ENCODE results near the gene RBL1.
"Not testable (repeated sequence)": the region's sequence is repeated elsewhere in the genome, so short reads cannot be mapped to it uniquely, and the experiment has no call there.

Gene RBL1

GRCh38 chr20:37075932-37076685 lies 19.7 kb downstream of the RBL1 start:
- DNase-seq, result no peak

GRCh38 chr20:37072293-37073196 lies 23.3 kb downstream of the RBL1 start:
- DNase-seq, result no peak

GRCh38 chr20:37071481-37071911 lies 24.3 kb downstream of the RBL1 start:
- no peak for DNase-seq

GRCh38 chr20:37069563-37069962 lies 26.2 kb downstream of the RBL1 start:
- not testable (repeated sequence) for DNase-seq

GRCh38 chr20:37066168-37066567 lies 29.6 kb downstream of the RBL1 start:
- DNase-seq, result no peak

GRCh38 chr20:37055276-37055675 lies 40.5 kb downstream of the RBL1 start:
- no peak for DNase-seq

GRCh38 chr20:37053230-37053950 lies 42.4 kb downstream of the RBL1 start:
- DNase-seq, result no peak

GRCh38 chr20:37042986-37043972 lies 52.5 kb downstream of the RBL1 start:
- DNase-seq, result no peak

- DNase-seq, result not testable (repeated sequence)
These were observed 56.4 kb downstream of the RBL1 start for GRCh38 chr20:37039366-37039765.

GRCh38 chr20:37032077-37032476 lies 63.7 kb downstream of the RBL1 start:
- no peak for DNase-seq

GRCh38 chr20:37020636-37021035 lies 75.2 kb downstream of the RBL1 start:
- no peak for DNase-seq

- DNase-seq, result not testable (repeated sequence)
These were observed 83.2 kb downstream of the RBL1 start for GRCh38 chr20:37012631-37013030.

- DNase-seq, result not testable (repeated sequence)
These were observed 83.9 kb downstream of the RBL1 start for GRCh38 chr20:37011858-37012257.

GRCh38 chr20:37011147-37011546 lies 84.7 kb downstream of the RBL1 start:
- DNase-seq, result no peak

- DNase-seq, result no peak
These were observed 87.7 kb downstream of the RBL1 start for GRCh38 chr20:37007898-37008649.

- DNase-seq, result not testable (repeated sequence)
These were observed 90.5 kb downstream of the RBL1 start for GRCh38 chr20:37005062-37005942.

GRCh38 chr20:37001634-37002033 lies 94.2 kb downstream of the RBL1 start:
- DNase-seq, result not testable (repeated sequence)

- DNase-seq, result not testable (repeated sequence)
These were observed 95.6 kb downstream of the RBL1 start for GRCh38 chr20:37000171-37000570.

- no peak for DNase-seq
These were observed 97.1 kb downstream of the RBL1 start for GRCh38 chr20:36998652-36999051.

- DNase-seq, result no peak
These were observed 98.7 kb downstream of the RBL1 start for GRCh38 chr20:36997121-36997520.
